ENCODE measurements around the gene CMIP. TPM values are rescaled to one million over a fixed set of nuclear protein-coding genes. Genes with fewer than 3 reads are reported as not detected.

Gene CMIP
- total RNA-seq, 1 donor from 2014 or later = 19.8 TPM

DNA sequence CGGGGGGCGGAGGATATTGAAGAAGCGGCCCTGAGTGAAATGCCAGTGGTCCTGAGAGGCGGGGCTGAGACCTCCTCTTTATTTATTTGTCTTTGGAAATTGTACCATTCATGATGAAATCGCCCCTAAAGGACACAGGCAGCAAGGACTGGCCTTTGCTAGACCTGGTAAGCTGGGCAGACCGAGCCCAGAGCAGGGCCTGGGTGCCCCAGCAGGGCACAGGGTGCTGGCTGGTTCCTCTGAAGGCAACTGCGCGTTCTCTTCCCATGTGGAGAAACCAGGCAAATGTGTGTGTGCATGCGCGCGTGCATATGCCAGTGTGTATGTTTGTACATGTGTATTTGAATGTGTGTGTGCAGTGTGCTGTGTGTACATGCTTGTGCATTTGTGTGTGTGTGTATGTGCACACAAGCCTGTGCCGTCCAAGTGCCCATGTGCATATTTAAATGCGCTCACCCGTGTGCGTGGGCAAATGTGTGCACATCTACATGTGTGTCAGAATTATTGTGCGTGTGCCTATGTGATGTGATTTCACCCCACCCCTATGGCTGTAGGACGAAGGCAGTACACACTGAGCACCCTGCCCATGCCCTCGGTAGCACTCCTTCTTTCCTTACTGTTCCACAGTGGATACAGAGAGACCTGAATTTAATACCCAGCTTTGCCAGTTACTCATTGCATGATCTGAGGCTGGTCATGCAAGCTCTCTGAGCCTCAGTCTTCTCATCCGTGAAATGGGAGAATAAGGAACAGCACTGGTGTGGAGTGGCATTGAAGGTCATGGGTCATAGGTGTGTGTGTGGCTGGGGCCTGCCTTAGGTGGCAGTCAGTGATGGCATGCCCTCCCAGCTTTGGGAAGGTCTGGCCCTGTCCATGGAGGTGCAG is 105.2 kb downstream of the CMIP start:
- intact Hi-C loops (cut with DNase I) = loop anchor here (5.0 kb wide), 1 partner anchor 107 kb away; the partner anchor contains the start of gene CMIP
- DNase-seq (ENCODE audit: low spot score) = no peak

DNA sequence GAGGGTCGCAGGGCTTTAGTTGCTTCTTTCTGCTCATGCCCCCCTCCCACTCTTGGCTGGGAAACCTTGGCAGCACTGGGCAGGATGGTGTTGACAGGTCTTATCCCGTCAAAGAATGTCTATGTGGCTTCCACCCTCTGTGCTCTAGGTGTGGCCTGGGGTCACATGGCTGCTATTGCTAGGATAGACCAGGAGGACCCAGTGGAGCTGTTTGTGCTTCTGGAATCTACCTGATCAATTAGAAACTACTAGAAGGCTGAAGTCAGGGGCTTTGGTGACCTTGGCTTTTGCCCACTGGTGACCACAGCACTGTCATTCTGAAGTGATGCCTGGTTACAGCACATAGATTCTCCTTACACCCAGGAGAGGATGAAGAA is 105.8 kb downstream of the CMIP start:
- no peak for DNase-seq (ENCODE audit: low spot score)
- intact Hi-C loops (cut with DNase I) = loop anchor here (5.0 kb wide), 1 partner anchor 108 kb away; the partner anchor contains the start of gene CMIP

DNA sequence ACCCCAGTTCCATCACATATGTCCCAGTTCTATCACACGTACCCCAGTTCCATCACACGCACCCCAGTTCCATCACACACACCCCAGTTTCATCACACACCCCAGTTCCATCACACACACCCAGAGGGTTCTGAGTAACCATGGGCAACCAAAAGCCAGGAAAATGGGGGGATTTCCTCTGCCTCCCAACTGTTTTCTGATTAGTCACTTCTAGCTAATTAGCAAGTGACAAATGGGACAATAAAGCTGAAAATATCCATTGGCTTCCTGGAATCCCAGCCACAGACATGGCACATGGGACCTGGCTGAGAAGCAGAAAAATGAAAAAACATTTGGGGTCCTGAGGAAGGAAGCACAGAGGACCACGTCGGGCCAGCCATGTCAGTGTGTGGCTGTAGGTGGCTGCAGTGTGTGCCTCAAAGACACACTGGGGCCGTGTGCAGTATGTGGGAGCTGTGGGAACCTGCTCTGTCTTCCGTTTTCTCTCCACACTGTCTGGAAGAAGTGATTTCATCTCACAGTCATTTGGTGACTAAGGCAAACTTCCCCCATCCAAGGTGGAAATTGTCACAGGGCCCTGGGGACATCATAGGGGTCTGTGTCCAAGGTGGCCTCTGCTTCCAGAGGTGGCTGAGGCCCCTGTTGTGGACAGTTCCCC is 106.7 kb downstream of the CMIP start:
- intact Hi-C loops (cut with DNase I) = loop anchor here (5.0 kb wide), 1 partner anchor 109 kb away; the partner anchor contains the start of gene CMIP
- DNase-seq (ENCODE audit: low spot score) = no peak

DNA sequence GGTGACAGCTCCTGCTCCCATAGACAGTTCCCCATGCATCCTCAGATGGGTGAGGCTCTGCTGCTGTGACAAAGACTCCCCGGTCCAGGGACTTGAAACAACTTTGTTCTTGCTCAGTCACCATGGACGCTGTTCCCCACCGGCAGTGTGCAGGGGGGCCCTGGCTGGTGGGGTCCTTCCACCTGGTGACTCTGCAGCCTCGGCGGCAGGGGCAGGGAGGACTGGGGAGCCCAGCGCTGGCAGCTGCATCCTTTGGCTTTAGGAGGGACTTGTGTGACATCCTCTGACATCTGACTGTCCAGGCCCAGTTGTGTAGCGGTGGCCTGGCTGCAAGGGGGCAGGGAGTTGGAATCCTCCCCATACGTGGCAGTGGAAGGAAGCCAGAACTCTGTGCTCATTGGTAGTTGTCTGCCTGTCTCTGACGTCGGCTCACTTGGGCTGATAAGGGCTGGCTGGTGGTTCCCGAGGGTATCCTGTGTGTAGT is 107.3 kb downstream of the CMIP start:
- no peak for DNase-seq (ENCODE audit: low spot score)
- intact Hi-C loops (cut with DNase I) = loop anchor here (5.0 kb wide), 1 partner anchor 110 kb away; the partner anchor contains the start of gene CMIP

DNA sequence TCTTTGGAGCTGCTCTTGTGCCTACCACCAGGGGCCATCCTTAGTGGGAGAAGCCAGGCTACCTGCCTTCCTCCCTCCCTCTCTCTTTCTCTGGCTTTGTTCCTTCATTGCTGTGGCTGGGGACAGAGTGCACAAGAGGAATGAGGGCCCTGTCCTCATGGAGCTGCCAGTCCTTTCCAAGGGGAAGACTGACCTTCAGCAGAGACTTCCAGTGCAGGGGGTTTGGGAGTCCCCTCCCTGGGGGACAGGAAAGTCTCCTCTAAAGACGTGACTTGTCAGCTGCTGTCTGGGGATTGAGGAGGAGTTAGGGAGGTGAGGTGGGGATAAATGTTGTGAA is 108.1 kb downstream of the CMIP start:
- no peak for DNase-seq (ENCODE audit: low spot score)
- intact Hi-C loops (cut with DNase I) = loop anchor here (5.0 kb wide), 1 partner anchor 110 kb away; the partner anchor contains the start of gene CMIP

DNA sequence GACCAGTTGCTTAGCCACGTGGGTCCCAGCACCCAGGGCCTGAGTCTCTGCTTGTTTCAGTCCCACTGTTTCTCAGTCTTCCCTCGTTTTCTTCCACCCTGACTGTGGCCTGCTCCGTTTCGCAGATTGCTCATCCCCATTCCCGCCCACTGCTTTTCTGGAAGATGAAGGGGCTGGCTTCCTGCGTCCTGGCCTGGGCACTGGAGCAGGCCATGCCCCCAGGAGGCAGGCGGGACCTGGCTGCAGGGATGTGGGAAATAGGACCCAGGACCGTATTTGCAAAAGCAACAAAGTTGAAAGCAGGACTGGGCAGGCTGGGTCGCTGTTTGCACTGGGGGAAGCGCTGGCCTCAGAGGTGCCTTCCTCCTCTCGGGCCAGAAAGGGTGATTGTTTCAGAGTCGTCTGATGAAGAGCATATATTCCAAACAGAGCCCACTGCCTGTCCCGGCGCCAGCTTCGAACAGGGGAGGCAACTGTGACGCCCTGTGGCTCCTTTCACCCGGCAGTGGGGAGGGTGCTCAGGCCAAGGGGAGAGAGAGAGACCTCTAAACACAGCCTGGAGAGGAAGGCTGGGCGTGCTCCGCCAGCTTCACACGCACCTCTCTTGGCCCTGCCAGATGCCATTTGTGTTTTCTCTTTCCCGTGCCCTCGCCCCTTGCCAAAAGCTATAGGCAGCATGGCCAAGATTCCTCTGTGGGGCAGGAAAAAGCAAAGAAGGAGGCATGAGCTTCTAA is 108.6 kb downstream of the CMIP start:
- intact Hi-C loops (cut with DNase I) = loop anchor here (5.0 kb wide), 1 partner anchor 111 kb away; the partner anchor contains the start of gene CMIP
- no peak for DNase-seq (ENCODE audit: low spot score)

DNA sequence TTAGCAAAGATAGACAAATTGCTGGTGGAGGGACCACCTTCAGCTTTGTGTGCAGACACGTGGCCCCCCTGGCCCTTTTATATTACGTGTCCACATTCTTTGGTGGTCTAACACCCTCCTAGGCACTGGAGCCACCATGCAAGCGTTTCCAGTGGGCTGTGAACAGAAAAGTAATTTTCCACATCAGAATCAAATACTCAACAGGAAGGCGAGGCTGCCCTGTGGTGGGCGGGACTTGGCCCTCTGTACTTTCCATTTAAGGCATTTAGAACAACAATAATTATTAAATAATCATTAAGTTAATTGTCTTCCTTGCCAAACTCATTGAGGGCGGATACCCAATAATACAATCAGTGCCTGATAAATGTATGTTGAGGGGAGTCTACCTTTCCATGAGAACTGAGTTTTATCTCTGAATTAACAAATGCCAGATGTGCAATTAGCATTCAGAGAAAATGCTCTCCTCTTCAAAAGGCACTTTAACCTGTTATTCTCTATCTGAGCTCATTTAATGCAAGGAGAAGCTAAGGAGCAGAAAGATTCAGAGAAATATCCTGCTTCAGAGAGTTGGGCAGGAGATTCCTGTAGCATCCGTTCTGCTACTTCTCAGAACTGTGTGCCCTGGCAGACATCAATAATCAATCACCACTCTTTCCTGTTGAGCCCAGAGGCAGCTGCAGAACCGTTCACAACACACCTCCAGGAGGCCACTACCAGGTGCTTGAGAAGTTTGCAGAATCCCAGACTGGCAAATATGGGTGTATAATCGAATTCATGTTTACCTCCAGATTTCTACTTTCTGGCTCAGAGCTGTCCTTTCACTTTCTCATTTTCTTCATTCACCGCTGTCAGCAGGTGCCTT is 109.4 kb downstream of the CMIP start:
- no peak for DNase-seq (ENCODE audit: low spot score)
- intact Hi-C loops (cut with DNase I) = loop anchor here (5.0 kb wide), 1 partner anchor 112 kb away; the partner anchor contains the start of gene CMIP

DNA sequence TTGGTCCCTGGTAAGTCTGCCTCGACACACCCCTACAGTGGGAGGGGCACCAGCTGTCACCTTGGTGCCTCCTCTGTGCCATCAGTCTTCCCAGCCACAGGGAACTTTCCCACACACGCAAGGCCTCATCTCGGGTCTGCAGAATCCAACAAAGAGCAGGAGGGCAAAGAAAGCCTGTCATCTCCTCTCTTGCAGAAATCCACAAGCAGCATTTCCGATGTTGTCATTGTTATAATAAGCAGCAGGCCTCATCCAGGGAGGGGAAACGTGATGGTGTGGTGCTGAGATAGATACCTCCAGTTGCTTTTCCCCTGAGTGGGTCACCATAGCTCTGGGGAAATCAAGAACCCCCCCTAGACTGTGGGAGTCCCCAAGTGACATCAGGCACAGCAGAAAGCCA is 110.4 kb downstream of the CMIP start:
- DNase-seq (ENCODE audit: low spot score) = no peak
- intact Hi-C loops (cut with DNase I) = loop anchor here (5.0 kb wide), 1 partner anchor 113 kb away; the partner anchor contains the start of gene CMIP

DNA sequence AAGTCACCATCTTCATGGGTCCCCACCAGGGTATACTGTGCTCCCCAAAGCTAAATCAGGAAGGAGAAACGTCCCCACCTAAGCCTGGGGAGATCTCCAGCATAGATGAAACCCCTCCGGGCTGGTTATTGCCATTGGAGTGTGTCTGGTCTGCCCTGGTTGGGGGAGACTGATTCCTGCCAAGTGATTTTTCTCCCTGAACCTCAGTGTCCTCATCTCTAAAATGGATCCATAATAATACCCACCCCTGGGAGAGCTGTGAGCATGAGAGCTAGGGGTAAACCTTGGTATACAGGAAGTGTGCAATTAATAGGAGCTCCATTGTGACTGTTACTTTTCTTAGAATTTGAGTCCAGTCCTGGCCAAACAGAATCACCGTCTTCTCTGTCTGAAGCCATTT is 111.1 kb downstream of the CMIP start:
- DNase-seq (ENCODE audit: low spot score) = no peak
- intact Hi-C loops (cut with DNase I) = no loop called here

DNA sequence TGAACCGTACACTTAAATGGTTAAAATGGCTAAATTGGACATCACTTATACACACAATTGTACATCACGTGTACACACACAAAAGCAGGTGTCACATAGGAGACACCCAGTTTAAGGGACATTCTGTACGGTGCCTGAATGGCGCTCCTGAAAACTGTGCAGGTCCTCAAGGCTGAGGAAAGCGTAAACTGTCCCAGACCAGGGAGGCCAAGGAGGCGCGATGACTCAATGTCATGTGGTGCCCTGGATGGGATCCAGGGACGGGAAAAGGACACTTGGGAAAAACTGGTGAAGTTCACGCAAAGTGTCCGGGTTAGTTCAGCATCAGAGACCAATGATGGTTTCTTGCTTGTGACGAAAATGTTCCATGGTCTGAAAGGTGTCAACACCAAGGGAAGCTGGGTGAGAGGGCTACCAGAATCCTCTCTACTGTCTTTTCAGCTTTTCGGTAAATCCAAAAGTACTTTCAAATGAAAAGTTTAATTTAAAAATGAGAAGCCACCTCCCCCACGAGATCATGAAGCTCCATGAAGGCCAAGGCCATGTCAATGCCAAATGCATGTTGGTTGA is 112.2 kb downstream of the CMIP start:
- no peak for DNase-seq (ENCODE audit: low spot score)
- intact Hi-C loops (cut with DNase I) = no loop called here

DNA sequence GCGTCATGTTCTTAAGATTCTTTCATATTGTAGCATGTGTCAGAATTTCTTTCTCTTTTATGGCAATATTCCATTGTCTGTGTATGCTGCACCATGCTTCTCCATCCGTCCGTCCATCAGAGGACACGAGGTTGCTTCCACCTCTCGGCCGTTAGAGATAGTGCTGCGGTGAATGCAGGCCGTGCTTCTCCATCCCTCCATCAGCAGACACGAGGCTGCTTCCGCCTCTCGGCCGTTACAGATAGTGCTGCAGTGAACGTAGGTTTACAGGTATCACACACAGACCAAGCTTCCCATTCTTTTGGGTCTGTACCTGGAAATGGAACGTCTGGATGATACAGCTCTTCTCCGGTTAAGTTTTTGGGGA is 113.5 kb downstream of the CMIP start:
- intact Hi-C loops (cut with DNase I) = no loop called here
- DNase-seq (ENCODE audit: low spot score) = no peak

DNA sequence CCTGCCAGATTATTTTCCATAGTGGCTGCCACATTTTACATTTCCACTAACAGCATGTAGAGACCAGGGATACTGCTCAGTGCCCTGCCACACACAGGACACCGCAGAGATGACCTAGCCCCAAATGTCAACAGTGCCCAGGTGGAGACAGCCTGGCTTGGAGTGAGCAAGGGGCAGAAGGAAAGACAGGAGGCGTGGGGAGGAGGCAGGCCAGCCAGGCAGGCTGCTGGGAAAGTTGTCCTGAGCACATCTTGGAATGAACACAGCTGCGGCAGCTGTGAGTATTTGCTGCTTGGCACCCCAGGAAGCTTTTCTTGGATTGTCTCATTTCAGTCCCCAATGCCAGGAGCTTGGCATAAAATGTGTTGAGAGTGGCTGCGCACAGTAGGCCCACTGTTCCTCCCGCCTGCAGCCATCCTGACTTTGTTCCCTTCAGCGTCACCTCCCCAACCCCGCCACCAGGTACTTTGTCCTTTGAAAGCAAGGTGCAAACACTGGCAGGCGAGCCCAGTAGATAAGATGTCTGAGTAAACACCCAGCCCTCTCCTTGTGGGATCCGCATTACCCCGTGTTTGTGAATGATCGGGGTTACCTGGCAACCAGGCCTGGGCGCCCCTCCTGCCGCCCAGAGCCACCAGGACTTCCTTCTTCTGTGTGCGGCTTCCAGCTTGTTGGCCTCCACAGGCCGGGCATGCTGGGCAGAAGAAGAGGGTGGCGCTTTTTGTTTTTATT is 114.0 kb downstream of the CMIP start:
- intact Hi-C loops (cut with DNase I) = no loop called here
- no peak for DNase-seq (ENCODE audit: low spot score)

DNA sequence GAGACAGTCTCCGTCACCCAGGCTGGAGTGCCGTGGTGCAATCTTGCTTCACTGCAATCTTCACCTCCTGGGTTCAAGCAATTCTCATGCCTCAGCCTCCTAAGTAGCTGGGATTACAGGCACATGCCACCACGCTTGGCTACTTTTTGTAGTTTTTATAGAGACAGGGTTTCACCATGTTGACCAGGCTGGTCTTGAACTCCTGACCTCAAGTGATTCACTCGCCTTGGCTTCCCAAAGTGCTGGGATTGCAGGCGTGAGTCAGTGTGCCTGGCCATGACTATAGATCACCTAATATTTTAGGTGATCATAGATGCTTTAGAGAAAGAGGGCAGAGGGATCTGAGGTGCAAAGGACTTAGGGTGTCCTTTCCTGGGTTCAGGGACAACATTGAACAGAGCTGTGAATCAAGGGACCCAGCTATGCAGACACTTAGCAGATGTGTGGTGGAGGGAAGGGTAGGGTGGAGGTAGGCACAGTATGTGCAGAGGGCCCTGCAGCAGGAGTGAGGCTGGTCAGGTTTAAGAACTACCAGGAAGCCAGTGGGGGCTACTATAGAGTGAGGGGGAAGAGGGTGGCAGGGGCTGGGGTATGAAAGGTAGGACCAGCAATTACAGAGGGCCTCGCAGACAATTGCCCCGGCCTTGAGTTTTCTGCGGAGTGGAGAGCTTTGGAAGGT is 116.5 kb downstream of the CMIP start:
- intact Hi-C loops (cut with DNase I) = no loop called here
- DNase-seq (ENCODE audit: low spot score) = no peak

DNA sequence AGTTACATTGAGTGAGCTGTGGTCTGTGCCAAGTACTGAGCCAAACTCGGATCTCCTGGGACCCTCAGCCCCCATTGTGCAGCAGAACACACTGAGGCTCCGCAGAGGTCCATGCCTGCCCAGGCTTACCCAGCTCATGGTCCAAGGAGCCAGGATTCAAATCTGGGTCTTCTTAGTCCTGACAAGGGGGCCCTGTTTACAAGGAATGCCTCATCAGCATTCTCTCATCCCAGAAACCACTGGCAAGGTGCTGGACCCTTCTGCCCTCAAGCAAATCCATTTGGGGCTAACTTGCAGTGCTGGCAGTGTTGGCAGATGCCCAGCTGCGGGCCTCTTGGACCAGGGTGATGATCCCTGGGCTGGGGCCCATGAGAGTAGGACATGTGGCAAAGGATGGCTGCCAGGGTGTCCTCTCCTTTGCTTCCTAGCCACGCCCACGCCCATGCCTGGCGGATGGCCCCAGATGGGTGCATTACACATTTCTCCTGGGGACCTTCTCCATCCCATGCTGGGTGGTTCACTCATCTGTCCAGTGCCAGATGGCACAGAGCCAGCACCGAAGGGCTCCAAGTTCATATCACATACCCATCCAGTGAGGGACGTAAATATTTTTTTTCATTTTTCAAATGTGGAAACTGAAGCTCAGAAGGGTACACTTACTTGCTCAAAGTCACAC is 117.7 kb downstream of the CMIP start:
- DNase-seq (ENCODE audit: low spot score) = no peak
- intact Hi-C loops (cut with DNase I) = no loop called here

DNA sequence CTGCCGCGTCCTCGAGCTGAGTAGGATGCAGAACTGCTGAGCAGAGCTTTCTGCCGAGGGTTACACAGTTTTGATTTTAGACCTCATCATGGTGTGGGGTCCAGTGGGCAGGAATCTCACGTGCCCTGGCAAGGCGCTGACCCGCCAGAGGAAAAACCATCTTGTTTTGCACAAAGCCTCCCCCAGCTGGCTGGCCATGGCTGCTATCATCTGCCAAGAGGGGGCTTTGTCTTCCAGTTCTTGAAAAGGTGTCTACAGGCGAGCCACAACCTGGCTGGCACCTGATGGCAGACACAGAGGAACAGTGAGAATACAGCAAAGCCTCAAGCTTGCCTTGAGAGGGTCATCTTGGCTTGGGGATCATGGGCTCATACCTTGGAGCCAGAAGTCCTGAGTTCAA is 118.3 kb downstream of the CMIP start:
- intact Hi-C loops (cut with DNase I) = no loop called here
- no peak for DNase-seq (ENCODE audit: low spot score)

DNA sequence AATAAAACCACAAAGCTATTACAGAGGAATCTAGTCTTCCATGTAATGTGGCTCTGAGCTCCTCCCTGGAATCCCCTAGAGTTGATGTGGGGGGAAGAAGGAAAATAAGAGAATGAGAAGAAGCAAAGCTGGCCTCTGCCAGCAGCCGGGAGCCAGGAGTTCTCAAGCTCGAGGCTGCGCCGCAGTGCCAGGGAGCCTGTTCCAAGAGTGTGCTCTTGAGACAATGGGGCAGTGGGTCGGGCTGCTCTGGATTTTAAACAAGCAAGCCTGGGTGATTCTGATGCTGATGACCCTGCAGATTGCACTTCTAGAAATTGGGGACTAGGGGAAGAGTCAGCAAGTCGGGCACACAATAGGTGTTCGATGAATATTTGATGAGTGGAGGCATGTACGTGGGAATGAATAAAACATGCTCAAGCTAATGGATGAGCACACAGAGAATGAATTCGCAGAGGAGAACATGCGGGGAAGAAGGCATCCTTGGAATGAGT is 119.9 kb downstream of the CMIP start:
- intact Hi-C loops (cut with DNase I) = no loop called here
- no peak for DNase-seq (ENCODE audit: low spot score)

All from cardiac septum (tissue), 1 donor.